Activated T-helper 2 cell treated with anti-CD3 and anti-CD28 coated beads, Interferon-gamma antibody, Interleukin-2, Interleukin-4, amounts not matched to agents 10 μg/mL and 5 μg/mL and 100 μg/mL, durations not matched to agents 14 hours and 24 hours and 36 hours (primary cell): ENCODE data around the gene FBXO48. TPM values are rescaled to one million over a fixed set of nuclear protein-coding genes. Genes with fewer than 3 reads are reported as not detected.

ENCODE experiments used
- DNase-seq: peaks from one replicate; pipeline ENCODE4 v3.0.0; 2021; ENCODE audit warnings: low spot score
- H3K27ac Mint-ChIP-seq: one replicate; pipeline ENCODE4 v1.8.0; 2021; ENCODE audit warnings: mixed read lengths
- H3K27me3 Mint-ChIP-seq: one replicate; pipeline ENCODE4 v1.8.0; 2021; ENCODE audit warnings: low read depth, mixed read lengths
- H3K36me3 Mint-ChIP-seq: one replicate; pipeline ENCODE4 v1.8.0; 2021; ENCODE audit warnings: low read depth, mixed read lengths
- H3K4me1 Mint-ChIP-seq: one replicate; pipeline ENCODE4 v1.8.0; 2021; ENCODE audit warnings: low read depth, mixed read lengths
- H3K4me3 Mint-ChIP-seq: one replicate; pipeline ENCODE4 v1.8.0; 2021; ENCODE audit warnings: low read depth, mild to moderate bottlenecking, moderate library complexity, mixed read lengths
- H3K9me3 Mint-ChIP-seq: one replicate; pipeline ENCODE4 v1.8.0; 2021; ENCODE audit warnings: mixed read lengths
- intact Hi-C: fragments of 100-400 bp; cut with micrococcal nuclease; formaldehyde crosslinking; loops from one replicate; pipeline ENCODE4 v1.15.1; 2023
- total RNA-seq: library from RNA; stranded (reverse); gene quantifications from 2 replicates; pipeline ENCODE4 v1.2.3, GENCODE V29; 2022

FBXO48 gene
- total RNA-seq, 1 donor from 2014 or later = 1.3 TPM

- H3K27ac Mint-ChIP-seq = no peak overlapping the region
- H3K4me3 Mint-ChIP-seq = no peak overlapping the region
- DNase-seq = no peak
- peaks cover 9% of the 10 kb centered on the region for H3K27me3 Mint-ChIP-seq
- no peaks in the 10 kb centered on the region for H3K36me3 Mint-ChIP-seq
- H3K4me1 Mint-ChIP-seq = peaks cover 2% of the 10 kb centered on the region
- no peaks in the 10 kb centered on the region for H3K9me3 Mint-ChIP-seq
- intact Hi-C loops = no loop called here
Measured at GRCh38 chr2:68426848-68427579, 40.1 kb downstream of the FBXO48 start.

- intact Hi-C loops = no loop called here
- no peak for DNase-seq
- no peak overlapping the region for H3K4me3 Mint-ChIP-seq
- no peaks in the 10 kb centered on the region for H3K36me3 Mint-ChIP-seq
- H3K27me3 Mint-ChIP-seq = peaks cover 11% of the 10 kb centered on the region
- no peaks in the 10 kb centered on the region for H3K9me3 Mint-ChIP-seq
- peaks cover 2% of the 10 kb centered on the region for H3K4me1 Mint-ChIP-seq
- H3K27ac Mint-ChIP-seq = no peak overlapping the region
Measured at GRCh38 chr2:68426446-68426845, 40.6 kb downstream of the FBXO48 start.

GRCh38 chr2:68425503-68425902 lies 41.6 kb downstream of the FBXO48 start:
- Mint-ChIP-seq H3K4me3 (no peak overlapping the region), H3K27me3 (peaks cover 11% of the 10 kb centered on the region), H3K4me1 (peaks cover 2% of the 10 kb centered on the region), H3K9me3 (no peaks in the 10 kb centered on the region), H3K27ac (no peak overlapping the region), H3K36me3 (no peaks in the 10 kb centered on the region)
- intact Hi-C loops = loop anchor here (2.0 kb wide), 1 partner anchor 47 kb away; no protein-coding TSS in a partner anchor
- DNase-seq = no peak

- no peaks in the 10 kb centered on the region for H3K36me3 Mint-ChIP-seq
- no peak overlapping the region for H3K27ac Mint-ChIP-seq
- H3K9me3 Mint-ChIP-seq = no peaks in the 10 kb centered on the region
- H3K4me3 Mint-ChIP-seq = no peak overlapping the region
- no peak for DNase-seq
- peaks cover 4% of the 10 kb centered on the region for H3K27me3 Mint-ChIP-seq
- peaks cover 2% of the 10 kb centered on the region for H3K4me1 Mint-ChIP-seq
- intact Hi-C loops = loop anchor here (1.0 to 2.0 kb wide), 3 partner anchors 17 to 45 kb away; no protein-coding TSS in a partner anchor
Measured at GRCh38 chr2:68423966-68424650, 43.0 kb downstream of the FBXO48 start.

- Mint-ChIP-seq H3K27ac (no peak overlapping the region), H3K36me3 (no peaks in the 10 kb centered on the region), H3K9me3 (no peaks in the 10 kb centered on the region), H3K27me3 (peaks cover 6% of the 10 kb centered on the region), H3K4me3 (no peak overlapping the region), H3K4me1 (peaks cover 3% of the 10 kb centered on the region)
- intact Hi-C loops = no loop called here
- no peak for DNase-seq
Measured at GRCh38 chr2:68420254-68420910, 46.7 kb downstream of the FBXO48 start.

GRCh38 chr2:68418855-68419254 lies 48.2 kb downstream of the FBXO48 start:
- H3K4me1 Mint-ChIP-seq = peaks cover 3% of the 10 kb centered on the region
- intact Hi-C loops = no loop called here
- H3K27ac Mint-ChIP-seq = no peak overlapping the region
- no peaks in the 10 kb centered on the region for H3K36me3 Mint-ChIP-seq
- no peak overlapping the region for H3K4me3 Mint-ChIP-seq
- H3K27me3 Mint-ChIP-seq = peaks cover 6% of the 10 kb centered on the region
- DNase-seq = no peak
- no peaks in the 10 kb centered on the region for H3K9me3 Mint-ChIP-seq

GRCh38 chr2:68418419-68418818 lies 48.7 kb downstream of the FBXO48 start:
- peaks cover 6% of the 10 kb centered on the region for H3K27me3 Mint-ChIP-seq
- H3K4me3 Mint-ChIP-seq = no peak overlapping the region
- H3K9me3 Mint-ChIP-seq = no peaks in the 10 kb centered on the region
- intact Hi-C loops = no loop called here
- no peaks in the 10 kb centered on the region for H3K36me3 Mint-ChIP-seq
- no peak overlapping the region for H3K27ac Mint-ChIP-seq
- DNase-seq = no peak
- H3K4me1 Mint-ChIP-seq = peaks cover 3% of the 10 kb centered on the region

GRCh38 chr2:68417926-68418325 lies 49.2 kb downstream of the FBXO48 start:
- Mint-ChIP-seq H3K27me3 (peaks cover 6% of the 10 kb centered on the region), H3K4me1 (peaks cover 3% of the 10 kb centered on the region), H3K4me3 (no peak overlapping the region), H3K36me3 (no peaks in the 10 kb centered on the region), H3K27ac (no peak overlapping the region), H3K9me3 (no peaks in the 10 kb centered on the region)
- intact Hi-C loops = no loop called here
- no peak for DNase-seq

GRCh38 chr2:68416081-68416675 lies 50.9 kb downstream of the FBXO48 start:
- Mint-ChIP-seq H3K27ac (no peak overlapping the region), H3K27me3 (peaks cover 4% of the 10 kb centered on the region), H3K4me3 (no peak overlapping the region), H3K4me1 (peaks cover 7% of the 10 kb centered on the region), H3K36me3 (no peaks in the 10 kb centered on the region), H3K9me3 (no peaks in the 10 kb centered on the region)
- intact Hi-C loops = no loop called here
- no peak for DNase-seq

- Mint-ChIP-seq H3K27me3 (peaks cover 6% of the 10 kb centered on the region), H3K36me3 (no peaks in the 10 kb centered on the region), H3K4me1 (peaks cover 7% of the 10 kb centered on the region), H3K27ac (no peak overlapping the region), H3K4me3 (no peak overlapping the region), H3K9me3 (no peaks in the 10 kb centered on the region)
- no peak for DNase-seq
- intact Hi-C loops = no loop called here
Measured at GRCh38 chr2:68415521-68415920, 51.6 kb downstream of the FBXO48 start.

- Mint-ChIP-seq H3K4me1 (peaks cover 7% of the 10 kb centered on the region), H3K4me3 (no peak overlapping the region), H3K36me3 (no peaks in the 10 kb centered on the region), H3K27me3 (peaks cover 11% of the 10 kb centered on the region), H3K27ac (no peak overlapping the region), H3K9me3 (no peaks in the 10 kb centered on the region)
- intact Hi-C loops = no loop called here
- DNase-seq = no peak
Measured at GRCh38 chr2:68414876-68415275, 52.2 kb downstream of the FBXO48 start.

GRCh38 chr2:68414452-68414851 lies 52.6 kb downstream of the FBXO48 start:
- Mint-ChIP-seq H3K27ac (no peak overlapping the region), H3K9me3 (no peaks in the 10 kb centered on the region), H3K4me1 (peaks cover 7% of the 10 kb centered on the region), H3K4me3 (no peak overlapping the region), H3K36me3 (no peaks in the 10 kb centered on the region), H3K27me3 (peaks cover 15% of the 10 kb centered on the region)
- intact Hi-C loops = no loop called here
- DNase-seq = no peak
